Activated CD4-positive, alpha-beta memory T cell treated with anti-CD3 and anti-CD28 coated beads, Interleukin-2, amount 10 ng/mL, durations not matched to agents 7 days and 5 days (primary cell): ENCODE results near the gene E2F8. TPM values are rescaled to one million over a fixed set of nuclear protein-coding genes. Genes with fewer than 3 reads are reported as not detected.

ENCODE experiments used
- CTCF ChIA-PET: fragments of 350-600 bp; sonication (Branson Sonifier 250); formaldehyde crosslinking; loops from one replicate; lab custom pipeline; 2021; ENCODE audit warnings: antibody characterized with exemption, inconsistent platforms; lab: Charles Lee
- POLR2A ChIA-PET: fragments of 350-600 bp; sonication (Branson Sonifier 250); formaldehyde crosslinking; loops from one replicate; lab custom pipeline; 2021; ENCODE audit warnings: antibody characterized with exemption; lab: Charles Lee
- DNase-seq: peaks from one replicate; pipeline ENCODE4 v3.0.0-alpha.2; 2020
- H3K27ac Mint-ChIP-seq: one replicate; pipeline ENCODE4 v1.8.0; 2021; ENCODE audit warnings: mild to moderate bottlenecking, mixed read lengths
- H3K27me3 Mint-ChIP-seq: one replicate; pipeline ENCODE4 v1.8.0; 2021; ENCODE audit warnings: mixed read lengths
- H3K36me3 Mint-ChIP-seq: one replicate; pipeline ENCODE4 v1.8.0; 2021; ENCODE audit warnings: low read depth, mixed read lengths
- H3K4me1 Mint-ChIP-seq: one replicate; pipeline ENCODE4 v1.8.0; 2021; ENCODE audit warnings: mixed read lengths
- H3K4me3 Mint-ChIP-seq: one replicate; pipeline ENCODE4 v1.8.0; 2021; ENCODE audit warnings: mild to moderate bottlenecking, mixed read lengths
- H3K9me3 Mint-ChIP-seq: one replicate; pipeline ENCODE4 v1.8.0; 2021; ENCODE audit warnings: mixed read lengths
- total RNA-seq, 2 experiments: library from RNA; stranded (reverse); gene quantifications; one replicate each; pipeline ENCODE4 v1.2.3, GENCODE V29; 2021

The E2F8 gene
- total RNA-seq, 2 experiments from 2014 or later: 37.3 to 40.8 TPM

DNA sequence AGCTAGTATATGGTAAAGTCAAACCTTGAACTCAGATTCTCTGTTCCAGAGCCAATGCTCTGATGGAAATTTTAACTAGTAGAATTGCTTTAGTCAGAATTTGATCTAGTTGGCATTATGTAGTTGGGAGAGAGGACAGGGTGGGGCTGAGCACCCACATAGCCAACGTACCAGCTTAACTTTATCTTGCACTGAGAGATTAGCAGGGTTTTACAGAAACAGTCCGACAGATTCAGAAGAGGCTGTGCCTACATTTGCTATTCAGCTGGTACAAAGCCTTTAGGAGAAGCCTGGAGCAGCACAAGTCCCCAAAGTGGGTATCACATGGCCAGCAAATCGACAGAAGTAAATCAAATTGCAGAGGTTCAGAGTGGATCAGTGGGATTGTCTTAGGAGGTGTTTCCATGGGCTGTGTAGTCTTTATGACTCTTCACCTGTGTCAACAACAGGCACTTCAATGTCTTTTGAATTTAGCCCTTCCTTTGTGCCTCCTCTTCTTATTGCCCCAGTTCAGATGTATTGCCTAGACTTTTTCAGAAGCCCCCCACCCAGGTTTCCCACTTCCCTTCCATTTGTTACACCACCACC lies 31.7 kb downstream of the E2F8 start:
- no peak for DNase-seq
- no peak overlapping the region for H3K27ac Mint-ChIP-seq
- CTCF ChIA-PET: no interaction called here
- no peak overlapping the region for H3K4me3 Mint-ChIP-seq
- no peaks in the 10 kb centered on the region for H3K36me3 Mint-ChIP-seq
- POLR2A ChIA-PET: no interaction called here
- no peaks in the 10 kb centered on the region for H3K4me1 Mint-ChIP-seq
- peaks cover 38% of the 10 kb centered on the region for H3K27me3 Mint-ChIP-seq
- no peaks in the 10 kb centered on the region for H3K9me3 Mint-ChIP-seq

DNA sequence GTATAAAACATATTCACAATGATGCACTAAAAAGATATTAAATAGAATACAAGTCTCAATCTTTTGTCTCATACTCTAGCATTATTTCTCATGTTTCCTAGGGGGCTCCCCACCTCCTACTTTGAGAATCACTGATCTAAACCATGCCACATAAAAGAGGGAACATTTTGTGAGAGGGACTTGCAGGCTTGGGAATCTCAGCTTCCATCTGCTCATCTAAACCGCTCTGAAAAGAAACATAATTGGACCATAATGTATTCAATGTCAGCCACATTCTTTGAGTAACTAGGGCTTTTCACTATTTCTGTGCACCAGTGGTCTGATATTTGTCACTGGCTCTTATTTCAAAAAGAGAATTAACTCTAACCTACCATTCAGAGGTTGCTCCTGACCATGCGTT lies 32.6 kb downstream of the E2F8 start:
- DNase-seq: no peak
- no peaks in the 10 kb centered on the region for H3K4me1 Mint-ChIP-seq
- no peaks in the 10 kb centered on the region for H3K9me3 Mint-ChIP-seq
- no peak overlapping the region for H3K27ac Mint-ChIP-seq
- H3K4me3 Mint-ChIP-seq: no peak overlapping the region
- H3K36me3 Mint-ChIP-seq: no peaks in the 10 kb centered on the region
- CTCF ChIA-PET: no interaction called here
- peaks cover 32% of the 10 kb centered on the region for H3K27me3 Mint-ChIP-seq
- POLR2A ChIA-PET: no interaction called here

DNA sequence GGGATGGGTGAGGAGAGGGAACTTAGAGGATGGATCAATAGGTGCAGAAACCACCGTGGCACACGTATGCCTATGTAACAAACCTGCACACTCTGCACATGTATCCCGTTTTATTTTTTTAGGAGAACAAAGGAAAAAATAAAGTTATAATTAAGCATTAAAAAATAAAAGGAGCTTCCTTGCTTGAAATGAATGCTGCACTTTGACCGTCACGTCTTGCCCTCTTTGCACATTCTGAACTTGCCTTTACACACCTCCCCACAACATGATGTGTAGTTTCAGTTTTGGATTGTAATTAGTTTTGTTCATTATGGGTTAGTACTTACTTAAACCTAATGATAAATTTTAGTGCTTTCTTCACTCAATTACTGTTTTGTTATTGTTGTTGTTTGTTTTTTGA lies 35.9 kb downstream of the E2F8 start:
- peaks cover 37% of the 10 kb centered on the region for H3K27me3 Mint-ChIP-seq
- CTCF ChIA-PET: no interaction called here
- no peaks in the 10 kb centered on the region for H3K36me3 Mint-ChIP-seq
- POLR2A ChIA-PET: no interaction called here
- no peak for DNase-seq
- no peak overlapping the region for H3K27ac Mint-ChIP-seq
- no peaks in the 10 kb centered on the region for H3K4me1 Mint-ChIP-seq
- H3K4me3 Mint-ChIP-seq: no peak overlapping the region
- no peaks in the 10 kb centered on the region for H3K9me3 Mint-ChIP-seq

DNA sequence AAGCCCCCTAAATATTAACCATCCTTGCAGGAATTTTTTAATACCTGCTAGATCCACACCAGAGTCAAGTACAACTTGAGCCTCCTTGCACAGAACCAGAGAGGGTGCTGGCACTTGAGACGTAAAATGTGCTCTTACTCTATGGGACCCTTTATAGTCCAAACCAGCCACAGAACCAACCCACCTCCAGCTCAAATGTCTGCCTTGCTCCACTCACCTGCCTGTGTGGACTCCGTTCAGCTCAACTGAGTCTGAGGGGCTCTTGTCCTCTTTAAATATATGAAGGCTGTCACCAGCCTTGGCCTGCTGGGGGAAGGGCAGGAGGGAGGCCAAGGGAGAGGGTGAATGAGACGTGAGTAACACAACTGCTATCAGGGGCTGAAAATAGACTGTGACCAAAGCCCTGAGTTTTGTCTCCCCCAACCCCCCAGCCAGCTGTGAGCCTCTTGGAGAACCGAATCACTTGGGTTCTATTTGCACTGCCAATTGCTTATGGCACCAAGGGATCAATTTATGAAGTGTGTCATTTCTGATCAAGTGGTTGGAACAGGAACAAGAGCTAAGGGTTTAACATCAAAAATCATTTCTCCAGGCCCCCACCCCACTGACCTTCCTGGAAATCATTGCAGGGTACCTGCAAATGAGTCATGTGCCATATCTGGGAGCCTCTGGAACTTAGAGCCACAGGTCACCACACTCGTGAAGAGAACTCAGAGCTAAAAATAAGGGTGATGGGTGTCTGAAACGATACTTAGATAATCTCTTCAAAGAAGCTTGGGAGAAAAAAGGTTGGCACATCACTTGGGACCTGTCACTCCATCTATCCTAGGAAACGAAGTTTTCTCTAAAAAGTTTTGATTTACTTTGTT lies 38.8 kb downstream of the E2F8 start, which contains the start of gene CSRP3:
TSS of gene CSRP3 (minus strand) at position 247 of the 869 bp plus-strand sequence. CDS start 9,535 bp downstream, outside the sequence.
- H3K27me3 Mint-ChIP-seq: peaks cover 16% of the 10 kb centered on the region
- no peak for DNase-seq
- CTCF ChIA-PET: no interaction called here
- H3K27ac Mint-ChIP-seq: no peak within 1 kb of the TSS
- no peak within 1 kb of the TSS for H3K4me3 Mint-ChIP-seq
- H3K9me3 Mint-ChIP-seq: no peaks in the 10 kb centered on the region
- no peaks in the 10 kb centered on the region for H3K4me1 Mint-ChIP-seq
- H3K36me3 Mint-ChIP-seq: no peaks in the 10 kb centered on the region
- POLR2A ChIA-PET: no interaction called here

DNA sequence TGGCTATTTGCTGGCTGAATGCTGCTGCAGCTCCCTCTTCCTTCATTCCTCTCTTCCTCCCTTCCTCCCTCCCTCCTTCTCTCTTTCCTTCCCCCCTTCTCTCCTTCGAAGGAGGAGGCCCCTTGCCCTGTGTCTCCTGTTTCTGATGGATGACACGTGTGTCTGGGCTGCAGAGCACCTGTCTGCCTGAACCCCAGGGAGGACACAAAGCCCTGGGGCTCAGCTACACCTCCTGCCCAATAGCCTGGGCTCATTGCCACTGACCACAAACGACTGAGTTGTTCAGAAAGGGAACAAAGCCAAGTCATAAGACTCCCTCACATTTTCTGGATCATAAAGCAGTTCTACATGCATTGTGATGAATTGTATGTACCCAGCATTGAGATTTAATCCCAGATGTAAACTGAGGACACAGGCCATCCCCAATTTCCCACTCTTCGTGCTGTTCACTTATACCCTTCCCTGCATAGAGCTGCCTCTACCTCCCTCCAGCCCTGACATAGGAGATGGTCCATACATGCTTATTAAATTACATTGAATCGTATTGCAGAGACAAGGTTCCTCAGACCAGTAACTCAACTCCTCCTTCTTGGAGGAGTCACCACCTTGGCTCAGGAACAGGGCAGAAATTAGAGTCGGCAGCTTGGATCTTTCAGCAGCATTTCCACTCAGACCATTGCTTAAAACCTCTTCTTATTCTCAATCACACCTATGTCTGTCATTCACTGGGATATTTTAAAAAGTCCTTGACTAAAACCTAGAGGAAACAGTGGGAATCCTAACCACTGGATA lies 40.1 kb downstream of the E2F8 start:
- DNase-seq: no peak
- no peak overlapping the region for H3K4me3 Mint-ChIP-seq
- no peak overlapping the region for H3K27ac Mint-ChIP-seq
- POLR2A ChIA-PET: no interaction called here
- H3K9me3 Mint-ChIP-seq: no peaks in the 10 kb centered on the region
- H3K4me1 Mint-ChIP-seq: no peaks in the 10 kb centered on the region
- H3K27me3 Mint-ChIP-seq: peaks cover 9% of the 10 kb centered on the region
- CTCF ChIA-PET: interaction anchor here (1.6 kb wide), 1 partner anchor 10 kb away, joined by 4 read pairs; no protein-coding TSS in a partner anchor
- H3K36me3 Mint-ChIP-seq: no peaks in the 10 kb centered on the region

DNA sequence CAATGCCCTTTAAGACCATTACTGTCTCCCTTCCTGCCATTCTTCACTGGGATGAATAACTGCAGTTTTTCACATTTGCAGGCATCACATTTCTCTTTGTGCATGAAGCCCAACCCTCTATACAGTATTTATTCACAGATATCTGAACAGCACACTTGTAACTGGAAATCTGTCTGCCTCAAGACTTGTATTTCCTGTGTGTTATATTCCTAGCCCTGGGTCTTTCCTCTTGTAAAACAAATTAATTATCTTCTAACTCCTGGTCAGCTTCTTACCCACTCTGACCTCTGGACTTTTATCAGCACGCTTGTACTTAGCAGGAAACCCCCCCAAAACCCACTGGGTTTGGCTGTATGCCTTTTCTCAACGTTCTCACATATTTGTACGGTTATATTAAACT lies 41.0 kb downstream of the E2F8 start:
- H3K4me3 Mint-ChIP-seq: no peak overlapping the region
- ChIA-PET CTCF (interaction anchor here (1.6 kb wide), 1 partner anchor 11 kb away, joined by 4 read pairs; no protein-coding TSS in a partner anchor), POLR2A (no interaction called here)
- H3K9me3 Mint-ChIP-seq: no peaks in the 10 kb centered on the region
- DNase-seq: no peak
- H3K27ac Mint-ChIP-seq: no peak overlapping the region
- no peaks in the 10 kb centered on the region for H3K36me3 Mint-ChIP-seq
- no peaks in the 10 kb centered on the region for H3K4me1 Mint-ChIP-seq
- peaks cover 9% of the 10 kb centered on the region for H3K27me3 Mint-ChIP-seq

DNA sequence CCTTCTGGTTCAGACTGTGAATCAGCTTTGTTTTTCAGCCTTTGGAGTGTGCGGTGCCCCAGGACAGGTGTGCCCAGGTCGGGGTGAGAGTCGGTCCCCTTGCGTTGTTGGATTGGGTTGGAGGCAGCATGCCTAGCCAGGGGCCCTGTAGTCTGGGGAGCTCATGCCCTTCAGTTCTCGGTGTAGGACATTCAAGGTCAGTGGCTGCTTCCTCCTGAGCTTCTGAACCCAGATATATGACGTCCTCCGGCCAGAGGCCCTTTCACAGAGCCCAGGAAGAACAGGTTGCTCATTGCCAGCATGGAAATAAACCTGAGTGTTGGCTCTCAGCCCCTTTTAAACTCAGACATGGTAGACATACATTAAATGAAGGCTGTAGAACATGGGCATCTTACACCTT lies 41.7 kb downstream of the E2F8 start:
- Mint-ChIP-seq H3K36me3 (no peaks in the 10 kb centered on the region), H3K4me1 (no peaks in the 10 kb centered on the region), H3K27ac (no peak overlapping the region), H3K27me3 (peaks cover 9% of the 10 kb centered on the region), H3K4me3 (no peak overlapping the region), H3K9me3 (no peaks in the 10 kb centered on the region)
- no peak for DNase-seq
- CTCF ChIA-PET: interaction anchor here (1.6 kb wide), 1 partner anchor 11 kb away, joined by 4 read pairs; no protein-coding TSS in a partner anchor
- POLR2A ChIA-PET: no interaction called here

DNA sequence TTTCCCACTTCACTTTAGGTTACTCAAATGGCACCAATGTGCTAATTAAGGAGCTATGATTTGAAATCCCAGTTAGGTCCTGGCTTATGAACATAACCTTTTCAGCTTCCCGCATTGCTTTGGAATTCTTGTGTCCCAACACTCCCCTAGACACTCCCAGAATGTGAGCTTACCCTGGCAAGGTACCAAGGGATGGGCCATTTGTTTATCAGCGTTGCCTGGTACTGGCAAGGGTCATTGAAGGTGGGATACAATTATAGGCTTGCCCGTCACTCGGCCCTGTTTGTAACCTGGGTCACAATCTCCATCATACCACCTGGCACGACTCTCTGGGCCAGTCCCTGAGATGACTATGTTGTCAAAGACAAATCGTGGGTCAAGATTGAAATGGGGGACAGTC lies 44.3 kb downstream of the E2F8 start:
- Mint-ChIP-seq H3K27ac (no peak overlapping the region), H3K36me3 (no peaks in the 10 kb centered on the region), H3K4me1 (no peaks in the 10 kb centered on the region), H3K27me3 (peaks cover 9% of the 10 kb centered on the region), H3K9me3 (no peaks in the 10 kb centered on the region), H3K4me3 (no peak overlapping the region)
- POLR2A ChIA-PET: no interaction called here
- DNase-seq: no peak
- CTCF ChIA-PET: no interaction called here

DNA sequence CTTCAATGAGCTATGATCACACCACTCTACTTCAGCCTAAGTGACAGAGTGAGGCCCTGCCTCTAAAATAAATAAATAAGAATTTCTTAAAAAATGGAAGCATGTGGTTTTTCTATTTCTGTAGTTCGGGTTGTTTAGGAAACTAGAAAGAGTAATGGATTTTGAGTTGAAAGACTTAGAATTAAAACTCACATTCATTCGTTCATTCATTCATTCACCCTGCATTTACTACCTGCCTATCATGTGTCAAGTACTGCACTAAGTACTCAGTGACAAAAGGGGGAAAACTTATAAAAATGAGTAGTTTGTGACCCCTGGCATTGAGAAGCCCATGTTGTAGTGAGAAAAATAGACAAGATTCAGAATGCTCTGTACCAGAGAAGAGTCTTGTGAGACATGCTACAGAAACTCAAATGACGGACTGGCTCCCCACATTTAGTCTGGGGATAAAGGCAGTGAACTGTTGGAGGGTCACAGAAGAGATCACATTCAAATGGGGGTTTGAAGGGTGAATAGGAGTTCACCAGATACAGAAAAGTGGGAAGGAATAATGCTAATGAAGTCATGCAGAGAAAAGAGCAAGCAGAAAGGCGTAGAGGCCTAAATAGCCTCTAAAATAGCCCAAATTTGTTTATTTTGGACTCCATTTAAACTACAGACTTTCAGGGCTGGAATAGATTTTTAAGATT lies 46.0 kb downstream of the E2F8 start:
- peaks cover 1% of the 10 kb centered on the region for H3K27me3 Mint-ChIP-seq
- ChIA-PET CTCF (interaction anchor here (1.3 kb wide), 1 partner anchor 65 kb away, joined by 3 read pairs; no protein-coding TSS in a partner anchor), POLR2A (no interaction called here)
- no peaks in the 10 kb centered on the region for H3K9me3 Mint-ChIP-seq
- no peak overlapping the region for H3K27ac Mint-ChIP-seq
- H3K4me1 Mint-ChIP-seq: no peaks in the 10 kb centered on the region
- no peak for DNase-seq
- H3K36me3 Mint-ChIP-seq: no peaks in the 10 kb centered on the region
- H3K4me3 Mint-ChIP-seq: no peak overlapping the region

DNA sequence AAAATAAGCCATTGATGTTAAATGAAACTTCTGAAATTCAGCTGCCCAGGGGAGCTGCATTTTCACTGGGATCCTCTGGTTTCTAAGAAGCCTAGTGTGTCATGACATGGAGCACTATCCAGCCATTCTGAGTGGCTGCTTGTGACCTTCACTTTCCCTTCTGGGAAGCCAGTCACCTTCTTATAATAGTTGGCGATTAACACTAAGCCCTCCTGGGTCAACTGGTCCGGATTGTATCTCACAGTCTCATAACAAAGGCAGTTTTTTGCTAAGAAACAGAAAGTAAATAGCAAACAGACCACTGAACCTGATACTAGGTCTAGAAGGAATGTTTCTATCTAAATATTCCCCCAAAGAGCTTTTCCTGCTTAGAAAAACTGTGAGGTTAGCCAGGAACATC lies 46.8 kb downstream of the E2F8 start:
- no peak overlapping the region for H3K27ac Mint-ChIP-seq
- no peak overlapping the region for H3K4me3 Mint-ChIP-seq
- CTCF ChIA-PET: interaction anchor here (1.3 kb wide), 1 partner anchor 65 kb away, joined by 3 read pairs; no protein-coding TSS in a partner anchor
- H3K36me3 Mint-ChIP-seq: no peaks in the 10 kb centered on the region
- POLR2A ChIA-PET: no interaction called here
- no peaks in the 10 kb centered on the region for H3K27me3 Mint-ChIP-seq
- DNase-seq: no peak
- H3K4me1 Mint-ChIP-seq: no peaks in the 10 kb centered on the region
- H3K9me3 Mint-ChIP-seq: no peaks in the 10 kb centered on the region

DNA sequence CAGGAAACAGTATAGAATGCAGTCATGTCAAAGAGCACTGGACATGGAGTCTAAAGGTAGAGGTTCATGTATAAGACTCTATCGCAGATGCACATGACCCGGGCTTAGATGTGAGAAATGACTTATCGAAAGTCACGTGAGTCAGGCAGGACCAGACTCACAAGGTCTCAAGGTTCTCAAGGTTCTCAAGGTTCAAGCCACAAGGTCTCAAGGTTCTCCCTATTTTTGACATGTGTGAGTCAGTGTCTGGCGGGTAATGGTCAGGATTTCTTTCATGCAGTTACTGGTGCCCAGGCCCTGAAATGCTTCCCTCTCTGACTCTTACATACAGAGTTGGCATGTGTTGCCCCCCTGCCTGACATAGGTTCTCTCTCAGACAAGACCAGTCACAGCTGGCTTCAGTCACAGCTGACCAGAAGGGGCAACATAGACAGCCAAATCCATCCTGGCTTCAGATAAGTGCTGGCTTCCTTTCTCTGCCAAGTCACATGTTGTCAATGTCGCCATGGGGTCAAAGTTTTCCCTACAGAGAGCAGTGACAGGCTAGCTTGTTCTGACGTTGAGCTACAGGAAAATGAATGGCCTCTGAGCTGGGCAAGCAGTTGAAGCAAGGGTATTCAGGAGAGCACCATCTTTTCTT lies 49.1 kb downstream of the E2F8 start:
- H3K4me1 Mint-ChIP-seq: no peaks in the 10 kb centered on the region
- ChIA-PET CTCF (no interaction called here), POLR2A (no interaction called here)
- no peak for DNase-seq
- no peaks in the 10 kb centered on the region for H3K9me3 Mint-ChIP-seq
- no peak overlapping the region for H3K4me3 Mint-ChIP-seq
- H3K27me3 Mint-ChIP-seq: no peaks in the 10 kb centered on the region
- no peaks in the 10 kb centered on the region for H3K36me3 Mint-ChIP-seq
- no peak overlapping the region for H3K27ac Mint-ChIP-seq

DNA sequence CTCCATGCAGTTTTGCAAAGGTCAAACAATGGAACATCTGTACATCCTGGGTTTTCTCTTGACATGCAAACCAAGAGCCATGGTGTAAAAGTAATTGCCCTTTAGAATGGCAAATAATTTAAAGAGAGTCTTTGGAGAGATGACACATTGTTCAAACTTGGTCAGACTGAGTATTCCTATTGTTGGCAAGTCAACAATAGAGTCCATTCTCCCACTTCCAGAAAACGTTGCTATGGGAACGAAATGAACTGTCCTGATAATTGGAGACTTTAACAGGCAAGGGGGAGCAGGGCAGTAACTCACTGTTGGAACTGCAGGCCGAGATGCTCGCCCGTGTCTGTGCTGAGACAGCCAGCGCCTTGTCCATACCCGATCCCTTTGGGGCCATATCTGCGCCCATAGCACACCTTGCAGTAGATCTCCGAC lies 52.9 kb downstream of the E2F8 start:
- no peaks in the 10 kb centered on the region for H3K36me3 Mint-ChIP-seq
- ChIA-PET POLR2A (no interaction called here), CTCF (no interaction called here)
- DNase-seq: no peak
- no peaks in the 10 kb centered on the region for H3K27me3 Mint-ChIP-seq
- H3K4me1 Mint-ChIP-seq: no peaks in the 10 kb centered on the region
- H3K9me3 Mint-ChIP-seq: no peaks in the 10 kb centered on the region
- no peak overlapping the region for H3K4me3 Mint-ChIP-seq
- no peak overlapping the region for H3K27ac Mint-ChIP-seq
